Trophoblast cell (in vitro differentiated cells and primary cell): ENCODE measurements around the gene PHACTR1.

Experiments
- DNase-seq, 2 donors: peaks; one replicate each; pipeline ENCODE4 v3.0.0-alpha.2; 2016
- H2AFZ ChIP-seq: 2 replicates; pipeline ENCODE4 v1.6.1; 2013; ENCODE audit warnings: low read length, moderate library complexity, mild to moderate bottlenecking; ENCODE audit not compliant: insufficient read depth, poor library complexity
- H2AK5ac ChIP-seq: 2 replicates; pipeline ENCODE4 v1.6.1; 2013; ENCODE audit warnings: mild to moderate bottlenecking, low read length
- H2BK120ac ChIP-seq: 2 replicates; pipeline ENCODE4 v1.6.1; 2013; ENCODE audit warnings: low read length, mild to moderate bottlenecking, moderate library complexity; ENCODE audit not compliant: insufficient read depth, poor library complexity
- H2BK12ac ChIP-seq: 2 replicates; pipeline ENCODE4 v1.6.1; 2013; ENCODE audit warnings: mild to moderate bottlenecking, low read length, moderate library complexity
- H2BK5ac ChIP-seq: 2 replicates; pipeline ENCODE4 v1.6.1; 2013; ENCODE audit warnings: low read length, low read depth, moderate library complexity, mild to moderate bottlenecking; ENCODE audit not compliant: poor library complexity
- H3K14ac ChIP-seq: 2 replicates; pipeline ENCODE4 v1.6.1; 2013; ENCODE audit warnings: mild to moderate bottlenecking, low read length
- H3K18ac ChIP-seq: 2 replicates; pipeline ENCODE4 v1.6.1; 2013; ENCODE audit warnings: mild to moderate bottlenecking, low read length
- H3K23ac ChIP-seq: 2 replicates; pipeline ENCODE4 v1.6.1; 2013; ENCODE audit warnings: low read length
- H3K27ac ChIP-seq: 2 replicates; pipeline ENCODE4 v1.5.1; 2013; ENCODE audit warnings: low read depth, mild to moderate bottlenecking, inconsistent platforms, low read length, moderate library complexity
- H3K27me3 ChIP-seq: 2 replicates; pipeline ENCODE4 v1.6.1; 2013; ENCODE audit warnings: inconsistent platforms, mild to moderate bottlenecking, low read length, moderate library complexity; ENCODE audit not compliant: insufficient read depth
- H3K36me3 ChIP-seq, 2 experiments: 1 replicate in 1 of 2; 2 replicates in 1 of 2; pipeline ENCODE4 v1.6.1; 2013; ENCODE audit warnings: low read length in 2 of 2, mild to moderate bottlenecking in 2 of 2, moderate library complexity in 1 of 2; ENCODE audit not compliant: insufficient read depth in 2 of 2, control insufficient read depth in 1 of 2
- H3K4ac ChIP-seq: 2 replicates; pipeline ENCODE4 v1.6.1; 2013; ENCODE audit warnings: low read depth, mild to moderate bottlenecking, low read length, moderate library complexity
- H3K4me1 ChIP-seq, 2 experiments: 1 replicate in 1 of 2; 2 replicates in 1 of 2; pipeline ENCODE4 v1.6.1; 2013; ENCODE audit warnings: low read length in 2 of 2, mild to moderate bottlenecking in 2 of 2, moderate library complexity in 1 of 2; ENCODE audit not compliant: insufficient read depth in 2 of 2, control insufficient read depth in 1 of 2
- H3K4me2 ChIP-seq: 2 replicates; pipeline ENCODE4 v1.6.1; 2013; ENCODE audit warnings: inconsistent platforms, mild to moderate bottlenecking, low read length, moderate library complexity
- H3K4me3 ChIP-seq: 2 replicates; pipeline ENCODE4 v1.5.1; 2013; ENCODE audit warnings: mild to moderate bottlenecking, low read depth, low read length, inconsistent platforms
- H3K79me1 ChIP-seq: one replicate; pipeline ENCODE4 v1.6.1; 2013; ENCODE audit warnings: low read length
- H3K79me2 ChIP-seq: 2 replicates; pipeline ENCODE4 v1.6.1; 2013; ENCODE audit warnings: low read length, mild to moderate bottlenecking; ENCODE audit not compliant: control insufficient read depth, insufficient read depth, poor library complexity
- H3K9ac ChIP-seq: 2 replicates; pipeline ENCODE4 v1.6.1; 2013; ENCODE audit warnings: mild to moderate bottlenecking, low read length
- H3K9me3 ChIP-seq: 2 replicates; pipeline ENCODE4 v1.6.1; 2013; ENCODE audit warnings: low read depth, mild to moderate bottlenecking, control low read depth, inconsistent platforms, low read length; ENCODE audit not compliant: insufficient read depth
- H4K12ac ChIP-seq: 2 replicates; pipeline ENCODE4 v1.6.1; 2013; ENCODE audit warnings: low read depth, mild to moderate bottlenecking, low read length, moderate library complexity
- H4K8ac ChIP-seq: 2 replicates; pipeline ENCODE4 v1.6.1; 2013; ENCODE audit warnings: low read depth, mild to moderate bottlenecking, low read length, moderate library complexity
- H4K91ac ChIP-seq: one replicate; pipeline ENCODE4 v1.6.1; 2013; ENCODE audit warnings: low read depth, mild to moderate bottlenecking, low read length, moderate library complexity
- WGBS: extraction: QIAGEN DNeasy Blood & Tissue Kit; methylation state at CpG from one replicate; pipeline ENCODE4 v1.1.7; 2013; ENCODE audit warnings: missing lambda C conversion rate; ENCODE audit not compliant: insufficient read length, insufficient coverage; ENCODE audit errors: extremely low coverage; 5-methylcytosine and 5-hydroxymethylcytosine counted together

The PHACTR1 gene

DNA sequence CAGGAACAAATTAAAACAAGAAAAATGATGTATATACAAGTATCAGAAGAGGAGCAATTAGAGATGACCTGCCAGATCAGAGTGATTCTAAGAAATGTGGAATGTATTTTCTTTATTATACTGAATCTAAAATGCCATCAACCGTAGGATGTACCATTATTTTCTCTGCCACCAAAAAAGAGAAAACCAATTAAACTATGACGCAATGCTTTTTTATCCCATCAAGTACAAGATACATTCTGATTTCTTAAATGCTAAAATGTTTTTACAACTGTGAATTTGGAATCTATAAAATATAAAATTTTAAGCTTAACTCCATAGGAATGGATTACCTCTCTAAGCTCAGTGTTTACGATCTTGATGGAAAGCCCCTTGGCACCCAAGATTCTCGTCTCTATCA lies 85.9 kb downstream of the PHACTR1 start:
- H3K23ac ChIP-seq: no peak overlapping the region
- no peak overlapping the region for H3K18ac ChIP-seq
- H3K4ac ChIP-seq: no peak overlapping the region
- no peak overlapping the region for H2BK12ac ChIP-seq
- H2AFZ ChIP-seq: no peak overlapping the region
- H4K8ac ChIP-seq: no peak overlapping the region
- H3K9ac ChIP-seq: no peak overlapping the region
- no peaks in the 10 kb centered on the region for H3K9me3 ChIP-seq
- no peak for DNase-seq
- H3K79me1 ChIP-seq: no peaks in the 10 kb centered on the region
- H2BK120ac ChIP-seq: no peak overlapping the region
- no peaks in the 10 kb centered on the region for H3K36me3 ChIP-seq
- H3K79me2 ChIP-seq: no peaks in the 10 kb centered on the region
- H4K91ac ChIP-seq: no peak overlapping the region
- no peak overlapping the region for H2AK5ac ChIP-seq
- WGBS: no CpG with 5 or more reads among the region's 4 CpGs
- H2BK5ac ChIP-seq: no peak overlapping the region
- H3K27me3 ChIP-seq: no peaks in the 10 kb centered on the region
- H3K4me1 ChIP-seq: no peaks in the 10 kb centered on the region
- H3K4me3 ChIP-seq: no peak overlapping the region
- H3K27ac ChIP-seq: no peak overlapping the region
- H3K4me2 ChIP-seq: no peak overlapping the region
- no peak overlapping the region for H4K12ac ChIP-seq
- no peak overlapping the region for H3K14ac ChIP-seq

- Histone ChIP-seq H3K23ac (no peak overlapping the region), H3K79me2 (no peaks in the 10 kb centered on the region), H3K4ac (no peak overlapping the region), H2BK5ac (no peak overlapping the region), H3K4me1 (no peaks in the 10 kb centered on the region), H3K27me3 (no peaks in the 10 kb centered on the region), H3K79me1 (no peaks in the 10 kb centered on the region), H2AFZ (no peak overlapping the region), H3K4me3 (no peak overlapping the region), H2AK5ac (no peak overlapping the region), H4K8ac (no peak overlapping the region), H3K14ac (no peak overlapping the region), H4K91ac (no peak overlapping the region), H3K9ac (no peak overlapping the region), H3K9me3 (no peaks in the 10 kb centered on the region), H2BK12ac (no peak overlapping the region), H3K4me2 (no peak overlapping the region), H3K27ac (no peak overlapping the region), H4K12ac (no peak overlapping the region), H3K36me3 (no peaks in the 10 kb centered on the region), H3K18ac (no peak overlapping the region), H2BK120ac (no peak overlapping the region)
- WGBS: no CpG with 5 or more reads among the region's 3 CpGs
- DNase-seq: peak in 1 of 2 donors; percentile 62
Observed at GRCh38 chr6:12803486-12803885, 86.9 kb downstream of the PHACTR1 start.

GRCh38 chr6:12804952-12805645 lies 88.5 kb downstream of the PHACTR1 start:
- H3K23ac ChIP-seq: no peak overlapping the region
- no peak overlapping the region for H3K4me2 ChIP-seq
- no peak overlapping the region for H3K4ac ChIP-seq

DNA sequence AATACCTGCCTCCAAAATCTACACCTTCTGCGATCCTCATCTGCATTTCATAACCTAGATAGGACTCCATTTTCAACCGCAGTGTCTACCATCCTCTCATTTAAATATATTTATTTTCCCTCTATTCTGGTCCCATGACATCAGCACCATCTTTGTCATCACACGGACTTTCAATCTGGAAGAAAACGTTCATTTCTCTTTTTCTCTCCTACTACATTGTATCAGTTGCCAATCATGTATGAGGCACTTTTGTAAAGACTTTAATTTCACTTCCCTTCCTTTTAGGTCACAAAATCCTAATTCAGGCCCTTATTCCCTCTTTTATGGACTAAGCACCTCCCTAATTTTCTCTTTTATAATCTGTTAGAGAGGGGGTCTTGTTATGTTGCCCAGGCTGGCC lies 89.6 kb downstream of the PHACTR1 start:
- WGBS: no CpG with 5 or more reads among the region's 4 CpGs

More at GRCh38 chr6:12804952-12805645, 88.5 kb downstream of the PHACTR1 start:
- H3K9ac ChIP-seq: no peak overlapping the region
- H2AFZ ChIP-seq: no peak overlapping the region
- H4K12ac ChIP-seq: no peak overlapping the region
- no peak overlapping the region for H2BK12ac ChIP-seq
- H4K8ac ChIP-seq: no peak overlapping the region
- no peak overlapping the region for H3K14ac ChIP-seq
- no CpG with 5 or more reads among the region's 7 CpGs for WGBS
- H3K9me3 ChIP-seq: no peaks in the 10 kb centered on the region
- no peak overlapping the region for H3K18ac ChIP-seq
- H2BK120ac ChIP-seq: no peak overlapping the region
- no peaks in the 10 kb centered on the region for H3K79me1 ChIP-seq
- H3K4me3 ChIP-seq: no peak overlapping the region
- H3K4me1 ChIP-seq: no peaks in the 10 kb centered on the region
- H2AK5ac ChIP-seq: no peak overlapping the region
- no peak overlapping the region for H3K27ac ChIP-seq
- no peaks in the 10 kb centered on the region for H3K79me2 ChIP-seq
- no peaks in the 10 kb centered on the region for H3K36me3 ChIP-seq
- DNase-seq: peak; percentile 40 to 64
- H3K27me3 ChIP-seq: no peaks in the 10 kb centered on the region
- no peak overlapping the region for H2BK5ac ChIP-seq
- H4K91ac ChIP-seq: no peak overlapping the region

More for the DNA sequence above, 89.6 kb downstream of the PHACTR1 start:
- no peak overlapping the region for H2AK5ac ChIP-seq
- no peak overlapping the region for H4K8ac ChIP-seq
- H3K4me3 ChIP-seq: no peak overlapping the region
- H3K4me1 ChIP-seq: no peaks in the 10 kb centered on the region
- H3K27ac ChIP-seq: no peak overlapping the region
- no peak overlapping the region for H3K4me2 ChIP-seq
- H3K14ac ChIP-seq: no peak overlapping the region
- H3K23ac ChIP-seq: no peak overlapping the region
- no peak overlapping the region for H3K4ac ChIP-seq
- H3K9ac ChIP-seq: no peak overlapping the region
- H2BK120ac ChIP-seq: no peak overlapping the region
- H4K91ac ChIP-seq: no peak overlapping the region
- no peak overlapping the region for H4K12ac ChIP-seq
- no peak overlapping the region for H2AFZ ChIP-seq
- H3K36me3 ChIP-seq: no peaks in the 10 kb centered on the region
- no peak overlapping the region for H3K18ac ChIP-seq
- H3K79me1 ChIP-seq: no peaks in the 10 kb centered on the region
- H3K9me3 ChIP-seq: no peaks in the 10 kb centered on the region
- no peak overlapping the region for H2BK12ac ChIP-seq
- H3K79me2 ChIP-seq: no peaks in the 10 kb centered on the region
- no peak for DNase-seq
- no peaks in the 10 kb centered on the region for H3K27me3 ChIP-seq
- no peak overlapping the region for H2BK5ac ChIP-seq
